ENCODE data around the gene ZNF593OS. TPM values are rescaled to one million over a fixed set of nuclear protein-coding genes. Genes with fewer than 3 reads are reported as not detected.

ZNF593OS gene
- total RNA-seq, 4 donors from 2014 or later: not detected

DNA sequence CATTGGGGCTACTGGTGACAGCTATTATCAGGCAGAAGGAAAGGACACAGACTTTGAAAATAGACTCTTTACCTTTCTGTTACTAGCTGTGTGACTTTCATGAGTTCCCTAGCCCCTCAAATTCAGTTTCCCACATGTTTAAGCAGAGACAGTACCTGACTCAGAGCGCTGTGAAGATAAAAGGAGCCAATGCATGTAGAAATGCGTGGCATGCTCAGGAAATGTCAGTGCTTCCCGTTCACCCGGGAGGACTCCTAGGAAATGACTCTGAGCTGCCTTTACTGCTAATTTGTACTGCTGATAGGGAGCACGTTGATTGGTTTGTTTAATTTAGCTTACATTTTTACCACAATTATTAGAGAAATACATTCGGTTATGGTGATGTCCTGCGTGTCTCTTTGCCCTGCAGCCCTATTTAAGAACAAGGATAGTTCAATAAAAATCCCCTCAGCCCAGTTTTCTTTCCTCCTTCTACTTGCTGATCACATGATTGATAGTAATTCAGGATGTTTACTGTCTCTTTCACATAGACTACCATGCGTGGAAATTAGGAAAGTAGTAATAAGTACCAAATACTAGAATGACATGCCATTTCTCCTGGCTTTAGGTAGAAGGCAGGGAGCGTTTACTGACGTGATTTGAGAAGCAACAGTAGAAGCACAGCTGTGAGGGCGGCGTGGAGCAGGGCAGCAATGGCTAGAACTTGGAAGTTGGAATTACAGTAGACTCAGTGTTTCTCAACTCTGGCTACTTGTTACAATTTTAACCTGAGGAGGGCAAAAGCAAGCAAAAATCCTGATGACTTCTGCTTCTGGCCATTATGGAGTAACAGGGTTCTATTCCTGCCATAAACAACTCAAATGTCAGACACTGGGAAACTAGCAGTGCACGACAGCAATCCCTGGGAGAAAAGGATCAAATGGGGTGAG is 44.1 kb downstream of the ZNF593OS start:
- ATAC-seq: no peak
- TF ChIP-seq, protein P1, sequence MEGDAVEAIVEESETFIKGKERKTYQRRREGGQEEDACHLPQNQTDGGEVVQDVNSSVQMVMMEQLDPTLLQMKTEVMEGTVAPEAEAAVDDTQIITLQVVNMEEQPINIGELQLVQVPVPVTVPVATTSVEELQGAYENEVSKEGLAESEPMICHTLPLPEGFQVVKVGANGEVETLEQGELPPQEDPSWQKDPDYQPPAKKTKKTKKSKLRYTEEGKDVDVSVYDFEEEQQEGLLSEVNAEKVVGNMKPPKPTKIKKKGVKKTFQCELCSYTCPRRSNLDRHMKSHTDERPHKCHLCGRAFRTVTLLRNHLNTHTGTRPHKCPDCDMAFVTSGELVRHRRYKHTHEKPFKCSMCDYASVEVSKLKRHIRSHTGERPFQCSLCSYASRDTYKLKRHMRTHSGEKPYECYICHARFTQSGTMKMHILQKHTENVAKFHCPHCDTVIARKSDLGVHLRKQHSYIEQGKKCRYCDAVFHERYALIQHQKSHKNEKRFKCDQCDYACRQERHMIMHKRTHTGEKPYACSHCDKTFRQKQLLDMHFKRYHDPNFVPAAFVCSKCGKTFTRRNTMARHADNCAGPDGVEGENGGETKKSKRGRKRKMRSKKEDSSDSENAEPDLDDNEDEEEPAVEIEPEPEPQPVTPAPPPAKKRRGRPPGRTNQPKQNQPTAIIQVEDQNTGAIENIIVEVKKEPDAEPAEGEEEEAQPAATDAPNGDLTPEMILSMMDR (IDR thresholded peaks at IDR 0.05): no peak
- TF ChIP-seq POLR2AphosphoS5 (IDR thresholded peaks at IDR 0.05) (no peak), EP300 (IDR thresholded peaks at IDR 0.05) (no peak), POLR2A (IDR thresholded peaks at IDR 0.05) (no peak)
- Histone ChIP-seq H3K4me1 (peaks cover 0 to 21% (median 0%) of the 10 kb centered on the region in 3 donors), H3K9me3 (no peaks in the 10 kb centered on the region), H3K4me3 (no peak overlapping the region), H3K27me3 (no peaks in the 10 kb centered on the region), H3K36me3 (peaks cover 0 to 4% of the 10 kb centered on the region in 2 donors), H3K27ac (peak overlapping the region in 2 of 4 donors; percentile 6 to 25)
- 34 to 50% methylated on average over 11 to 13 of the region's 13 CpGs for WGBS, 2 donors (ENCODE audit: low coverage in 1 of 2)

DNA sequence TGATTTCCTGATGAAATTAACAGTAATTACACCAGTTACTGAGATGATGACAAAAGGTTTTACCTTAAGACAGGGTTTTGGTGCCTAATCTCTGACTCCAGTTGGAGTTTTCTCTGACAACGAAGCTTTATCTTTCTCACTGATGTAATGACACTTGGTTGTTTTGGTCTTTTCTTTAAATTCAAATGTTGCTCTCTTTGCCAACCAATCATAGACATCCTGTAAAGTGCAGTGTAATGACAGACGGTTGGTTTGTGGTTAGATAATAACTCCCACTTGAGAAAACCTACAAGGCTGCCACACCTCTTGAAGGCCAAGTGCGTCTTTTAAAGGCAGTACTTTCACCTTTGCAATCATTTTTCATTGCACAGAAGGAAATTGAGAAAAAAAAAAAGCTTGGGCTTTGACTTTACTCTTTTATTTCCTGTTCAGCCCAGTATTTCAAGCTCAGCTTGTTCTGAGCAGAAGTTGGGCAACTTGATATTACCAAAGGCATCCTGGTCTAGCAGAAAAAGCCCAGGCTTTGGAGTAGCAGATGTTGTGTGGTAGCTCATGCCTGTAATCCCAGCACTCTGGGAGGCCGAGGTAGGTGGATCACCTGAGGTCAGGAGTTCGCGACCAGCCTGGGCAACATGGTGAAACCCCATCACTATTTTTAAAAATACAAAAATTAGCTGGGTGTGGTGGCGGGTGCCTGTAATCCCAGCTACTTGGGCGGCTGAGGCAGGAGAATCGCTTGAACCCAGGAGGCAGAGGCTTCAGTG is 45.1 kb downstream of the ZNF593OS start:
- H3K36me3 ChIP-seq: peaks cover 0 to 13% of the 10 kb centered on the region in 2 donors
- ATAC-seq: no peak
- peaks cover 0 to 31% (median 0%) of the 10 kb centered on the region in 3 donors for H3K4me1 ChIP-seq
- H3K9me3 ChIP-seq: no peaks in the 10 kb centered on the region
- H3K4me3 ChIP-seq: no peak overlapping the region
- TF ChIP-seq POLR2AphosphoS5 (IDR thresholded peaks at IDR 0.05) (no peak), EP300 (IDR thresholded peaks at IDR 0.05) (no peak), POLR2A (IDR thresholded peaks at IDR 0.05) (no peak)
- TF ChIP-seq, protein P1 (IDR thresholded peaks at IDR 0.05): no peak
- H3K27me3 ChIP-seq: no peaks in the 10 kb centered on the region
- WGBS, 2 donors (ENCODE audit: low coverage in 1 of 2): 60 to 78% methylated on average over 7 to 9 of the region's 9 CpGs
- peak overlapping the region in 1 of 4 donors; percentile 25 for H3K27ac ChIP-seq

DNA sequence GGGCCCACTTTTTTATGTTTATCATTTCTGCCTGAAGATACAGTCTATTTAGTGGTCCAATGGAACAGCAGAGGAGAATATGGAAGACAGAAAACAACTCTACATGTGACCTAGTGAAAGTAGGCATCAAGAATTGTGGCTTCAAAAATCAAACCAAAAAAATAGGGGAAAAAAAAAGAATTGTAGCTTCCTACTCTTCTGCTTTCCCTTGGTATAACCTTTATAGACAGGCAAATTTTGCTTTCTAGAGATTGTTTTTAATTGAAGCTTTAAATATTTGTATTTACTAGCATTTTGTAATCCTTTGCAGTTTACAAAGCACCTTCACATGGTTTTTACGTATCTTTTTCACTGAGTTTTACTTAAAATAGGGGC is 45.7 kb downstream of the ZNF593OS start:
- WGBS, 2 donors (ENCODE audit: low coverage in 1 of 2): 64 to 80% methylated on average over 1 of the region's 1 CpG
- no peaks in the 10 kb centered on the region for H3K9me3 ChIP-seq
- TF ChIP-seq POLR2AphosphoS5 (IDR thresholded peaks at IDR 0.05) (no peak), POLR2A (IDR thresholded peaks at IDR 0.05) (no peak), EP300 (IDR thresholded peaks at IDR 0.05) (no peak)
- TF ChIP-seq, protein P1 (IDR thresholded peaks at IDR 0.05): no peak
- H3K27ac ChIP-seq: no peak overlapping the region
- no peaks in the 10 kb centered on the region for H3K27me3 ChIP-seq
- peaks cover 0 to 13% of the 10 kb centered on the region in 2 donors for H3K36me3 ChIP-seq
- peaks cover 0 to 32% (median 0%) of the 10 kb centered on the region in 3 donors for H3K4me1 ChIP-seq
- H3K4me3 ChIP-seq: no peak overlapping the region
- no peak for ATAC-seq

DNA sequence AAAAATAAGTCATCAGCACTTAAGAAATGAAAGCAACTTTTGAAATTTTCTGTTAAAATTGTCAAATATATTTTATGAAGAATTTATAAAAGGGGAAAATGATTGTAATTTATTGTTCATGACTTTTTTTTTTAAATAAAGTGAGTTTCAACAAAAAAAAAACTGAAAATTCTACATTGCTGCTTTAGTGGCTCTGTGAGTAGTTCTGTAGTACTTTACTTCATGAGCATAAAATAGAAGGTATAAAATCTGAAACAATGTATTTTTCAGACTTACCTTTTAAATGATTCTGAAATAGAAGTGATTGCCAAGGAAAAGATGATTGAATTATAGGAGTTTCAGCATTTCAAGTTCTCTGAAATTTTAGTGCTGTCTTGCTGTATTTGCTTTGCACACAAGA is 46.2 kb downstream of the ZNF593OS start:
- H3K27me3 ChIP-seq: no peaks in the 10 kb centered on the region
- H3K4me3 ChIP-seq: no peak overlapping the region
- peaks cover 0 to 15% of the 10 kb centered on the region in 2 donors for H3K36me3 ChIP-seq
- no peak for ATAC-seq
- H3K4me1 ChIP-seq: peaks cover 0 to 32% (median 0%) of the 10 kb centered on the region in 3 donors
- no peak for TF ChIP-seq EP300 (IDR thresholded peaks at IDR 0.05)
- no peak for TF ChIP-seq POLR2AphosphoS5 (IDR thresholded peaks at IDR 0.05)
- TF ChIP-seq POLR2A (IDR thresholded peaks at IDR 0.05): no peak
- TF ChIP-seq, protein P1 (IDR thresholded peaks at IDR 0.05): no peak
- no peaks in the 10 kb centered on the region for H3K9me3 ChIP-seq
- no peak overlapping the region for H3K27ac ChIP-seq

All from gastroesophageal sphincter (tissue), 4 donors.